ENCODE measurements around the gene ZNF41. TPM values are rescaled to one million over a fixed set of nuclear protein-coding genes. Genes with fewer than 3 reads are reported as not detected.
A peak's percentile ranks its signal among the peaks of the same experiment; 100 is the strongest.
"Not testable (repeated sequence)": the region's sequence is repeated elsewhere in the genome, so short reads cannot be mapped to it uniquely, and the experiment has no call there.

The ZNF41 gene
- total RNA-seq, 1 experiment from 2014 or later: 15.3 TPM

DNA sequence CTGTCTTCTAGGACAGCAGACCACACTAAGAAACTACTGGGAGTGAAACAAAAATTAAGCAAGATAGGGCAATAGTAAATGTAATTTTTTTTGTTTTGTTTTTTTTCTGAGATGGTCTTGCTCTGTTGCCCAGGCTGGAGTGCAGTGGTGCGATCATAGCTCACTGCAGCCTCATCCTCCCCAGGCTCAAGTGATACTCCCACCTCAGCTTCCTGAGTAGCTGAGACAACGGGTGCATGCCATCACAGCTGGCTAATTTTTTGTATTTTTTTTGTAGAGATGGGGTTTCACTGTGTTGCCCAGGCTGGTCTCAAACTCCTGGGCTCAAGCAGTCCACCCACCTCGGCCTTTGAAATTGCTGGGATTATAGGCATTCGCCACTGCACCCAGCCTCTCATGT is 9.1 kb upstream of the ZNF41 start:
- DNase-seq (ENCODE audit: low read depth): not testable (repeated sequence)

DNA sequence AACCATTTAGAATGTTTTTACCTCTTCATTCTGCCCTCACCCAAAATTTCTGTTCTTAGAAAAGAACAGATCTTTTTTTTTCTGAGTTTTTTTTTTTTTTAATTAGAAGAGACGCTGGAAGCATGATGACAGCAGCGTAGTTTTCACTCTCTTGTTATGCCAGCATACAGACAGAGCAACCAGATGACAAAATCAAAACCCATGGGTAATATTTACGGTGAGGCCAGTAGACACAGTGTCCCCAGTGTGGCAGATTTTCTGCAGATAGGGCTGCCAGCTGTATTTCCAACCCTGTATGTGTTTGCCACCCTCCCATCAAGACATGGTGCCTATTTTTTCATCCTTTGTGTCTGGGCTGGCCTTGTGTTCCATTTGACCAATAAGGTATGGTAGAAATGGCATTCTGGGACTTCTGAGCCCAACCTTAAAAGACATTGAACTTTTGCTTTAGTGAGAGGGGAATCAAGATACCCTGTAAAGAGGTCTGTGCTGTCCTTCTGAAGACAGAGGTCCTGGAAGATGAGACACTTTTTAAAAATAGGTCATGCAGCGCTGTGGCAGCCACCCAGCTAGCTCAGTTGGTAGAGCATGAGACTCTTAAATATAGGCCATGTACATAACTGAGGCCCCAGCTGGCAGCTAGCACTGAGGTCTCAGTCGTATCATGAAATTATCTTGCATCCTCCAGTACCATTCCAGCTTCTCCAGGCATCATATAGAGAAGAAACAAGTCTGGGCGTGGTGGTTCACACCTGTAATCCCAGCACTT is 6.7 kb upstream of the ZNF41 start:
- DNase-seq (ENCODE audit: low read depth): no peak

DNA sequence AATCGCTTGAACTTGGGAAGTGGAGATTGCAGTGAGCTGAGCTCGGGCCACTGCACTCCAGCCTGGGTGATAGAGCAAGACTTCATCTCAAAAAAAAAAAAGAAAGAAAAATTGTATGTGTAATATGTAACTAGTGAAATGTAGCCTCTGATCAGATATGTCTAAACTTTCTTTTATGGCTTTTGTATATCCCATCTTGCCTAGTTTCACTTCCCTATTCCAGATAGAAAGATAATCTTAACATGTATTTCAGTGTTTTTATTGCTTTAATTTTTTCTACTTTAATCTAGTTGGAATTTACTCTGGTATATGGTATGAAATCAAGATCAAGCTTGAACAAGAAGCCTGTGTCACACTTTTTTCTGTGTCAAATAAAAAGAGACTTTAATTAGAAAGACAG is 1.9 kb upstream of the ZNF41 start:
- DNase-seq (ENCODE audit: low read depth): no peak

DNA sequence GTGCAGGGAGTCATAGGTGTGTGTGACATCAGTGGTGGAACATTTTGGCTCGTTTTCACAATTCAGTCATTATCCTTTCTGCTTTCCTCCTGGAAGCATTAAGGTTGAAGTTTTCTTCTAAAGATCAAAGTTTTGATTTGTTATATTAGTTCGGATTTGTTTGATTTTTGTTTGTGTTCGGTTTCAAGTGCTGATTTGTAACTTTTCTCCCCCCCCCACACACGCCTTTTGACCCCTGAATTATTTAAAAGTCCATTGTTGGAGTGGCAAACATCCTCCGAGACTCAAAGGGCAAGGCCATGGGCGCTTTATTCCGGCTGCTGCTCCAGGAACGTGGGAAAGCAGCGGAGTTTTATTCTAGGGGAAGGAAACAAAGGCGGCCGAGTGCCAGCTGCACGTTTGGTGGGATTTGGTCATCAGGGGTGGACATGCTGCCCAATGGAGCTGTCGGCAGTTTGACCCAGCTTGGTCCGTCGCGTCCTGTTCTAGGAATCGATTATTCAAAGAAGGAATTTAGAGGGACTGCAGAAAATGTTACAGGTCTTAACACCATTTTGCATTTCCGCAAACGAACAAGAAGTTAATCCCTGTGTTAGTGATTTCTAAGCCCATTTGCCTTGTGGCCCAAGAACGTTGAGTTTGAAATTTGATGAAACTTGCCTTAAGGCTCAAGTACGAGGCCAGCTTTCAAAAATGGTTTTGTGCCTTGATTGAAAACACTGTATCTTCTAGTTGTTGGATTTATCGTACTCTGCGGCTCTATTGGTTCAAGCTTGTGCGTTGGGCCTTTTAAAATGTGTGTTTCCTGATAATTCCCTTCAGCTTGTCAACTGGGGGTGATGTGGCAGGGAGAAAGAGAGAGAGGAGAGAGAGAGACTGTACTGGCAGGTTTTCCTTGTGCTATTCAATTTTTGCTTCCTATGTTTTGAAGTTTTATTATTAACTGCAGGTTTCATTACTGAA is 565 bp upstream of the ZNF41 start:
- DNase-seq (ENCODE audit: low read depth): peak; percentile 57

DNA sequence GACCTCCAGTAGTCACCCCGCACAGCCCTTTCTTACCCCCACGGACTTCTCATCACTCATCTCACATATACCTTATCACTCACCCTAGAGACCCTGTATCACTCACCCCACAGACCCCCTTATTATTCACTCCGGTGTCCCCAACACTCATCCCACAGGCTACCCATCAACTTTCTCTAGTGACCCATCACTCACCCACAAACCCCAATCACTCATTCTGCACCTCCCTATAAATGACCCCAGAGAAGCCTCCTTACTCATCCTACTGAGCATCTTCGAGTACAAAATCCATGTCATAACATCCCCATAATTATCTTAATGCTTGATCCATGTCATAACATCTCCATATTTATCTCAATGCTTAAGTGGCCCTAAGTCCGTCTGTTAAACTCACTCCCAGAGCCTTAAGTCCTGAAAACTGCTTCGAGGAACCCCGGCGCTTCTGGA is 934 bp downstream of the ZNF41 start:
- DNase-seq (ENCODE audit: low read depth): no peak

DNA sequence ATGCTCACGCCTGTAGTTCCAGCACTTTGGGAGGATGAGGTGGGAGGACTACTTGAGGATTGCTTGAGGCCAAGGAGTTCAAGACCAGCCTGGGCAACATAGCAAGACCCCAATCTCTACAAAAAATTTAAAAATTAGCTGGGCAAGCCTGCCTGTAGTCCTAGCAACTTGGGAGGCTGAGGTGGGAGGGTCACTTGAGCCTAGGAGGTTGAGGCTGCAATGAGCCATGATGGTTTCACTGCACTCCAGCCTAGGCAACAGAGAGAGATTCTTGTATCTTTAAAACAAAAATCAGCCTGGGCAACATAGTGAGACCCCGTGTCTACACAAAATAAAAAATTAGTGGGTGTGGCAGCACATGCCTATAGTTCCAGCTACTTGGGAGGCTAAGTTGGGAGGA is 1.9 kb downstream of the ZNF41 start:
- DNase-seq (ENCODE audit: low read depth): no peak

DNA sequence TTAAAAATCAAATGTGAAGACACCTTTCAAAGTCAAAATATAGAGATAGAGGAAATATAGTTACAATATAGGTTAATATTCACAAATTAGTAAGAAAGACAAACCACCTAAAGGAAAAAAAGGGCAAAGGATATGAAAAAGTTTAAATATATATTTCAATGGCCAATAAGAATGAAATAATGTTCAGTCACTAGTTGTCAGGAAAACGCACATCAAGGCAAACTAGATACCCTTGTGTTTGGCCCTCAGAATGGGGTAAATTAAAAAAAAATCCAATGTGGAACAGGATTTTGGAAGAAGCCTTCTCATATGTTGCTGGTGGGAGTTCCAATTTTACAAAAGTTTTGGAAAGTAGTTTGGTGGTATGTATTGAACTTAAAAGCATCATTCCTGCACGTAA is 2.4 kb downstream of the ZNF41 start:
- no peak for DNase-seq (ENCODE audit: low read depth)

DNA sequence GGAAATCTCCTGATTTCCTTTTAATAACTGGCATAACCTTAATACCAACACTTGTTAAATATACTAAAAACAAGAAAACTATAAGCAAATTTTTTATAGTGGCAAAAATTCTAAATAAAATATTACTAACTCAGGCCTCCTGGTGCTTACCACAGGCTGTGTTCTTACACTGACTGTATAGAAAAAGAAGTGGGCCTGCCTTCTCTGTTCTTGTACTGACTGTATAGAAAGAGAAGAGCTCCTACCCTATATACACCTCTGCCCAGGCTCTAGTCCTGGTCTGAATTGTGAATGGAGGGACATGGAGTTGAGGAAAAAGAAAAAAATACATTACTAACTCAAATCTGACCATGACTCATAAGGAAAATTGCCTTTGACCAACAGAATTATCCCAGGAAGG is 7.5 kb downstream of the ZNF41 start:
- no peak for DNase-seq (ENCODE audit: low read depth)

DNA sequence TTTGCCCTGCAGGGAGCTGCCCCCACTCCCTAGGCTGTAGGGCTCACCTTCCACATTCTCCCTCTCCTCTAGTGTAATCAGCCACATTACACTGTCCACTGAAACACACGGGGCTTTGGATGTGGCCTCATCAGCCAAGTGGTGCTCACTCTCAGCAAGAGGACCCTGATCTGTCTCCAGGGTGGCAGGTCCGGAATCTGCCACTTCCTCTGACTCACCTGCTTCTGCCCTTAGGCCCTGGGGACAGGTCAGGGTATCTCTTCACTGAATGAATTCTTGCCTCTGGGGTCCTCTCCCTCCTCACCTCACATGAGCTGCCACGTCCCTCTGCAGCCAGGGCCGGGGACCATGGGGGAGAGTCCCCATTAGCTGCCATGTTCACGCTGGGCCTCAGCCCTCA is 15.9 kb downstream of the ZNF41 start:
- no peak for DNase-seq (ENCODE audit: low read depth)

DNA sequence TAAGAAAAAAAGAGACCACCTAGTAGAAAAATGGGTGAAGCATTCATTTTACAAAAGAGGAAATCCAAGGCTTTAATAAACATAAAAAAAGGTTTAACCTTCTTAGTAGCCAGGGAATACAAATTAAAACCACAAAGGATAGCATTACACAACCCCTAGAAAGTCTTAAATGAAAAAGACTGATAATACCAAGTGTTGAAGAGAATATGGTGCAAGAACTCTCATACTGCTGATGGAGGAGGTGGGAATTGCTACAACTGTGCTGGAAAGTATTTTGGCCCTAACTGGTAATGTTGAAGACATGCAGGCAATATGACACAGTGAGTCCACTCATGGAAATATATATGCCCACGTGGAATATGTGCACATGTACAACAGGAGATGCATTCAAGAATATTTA is 22.5 kb downstream of the ZNF41 start:
- no peak for DNase-seq (ENCODE audit: low read depth)

DNA sequence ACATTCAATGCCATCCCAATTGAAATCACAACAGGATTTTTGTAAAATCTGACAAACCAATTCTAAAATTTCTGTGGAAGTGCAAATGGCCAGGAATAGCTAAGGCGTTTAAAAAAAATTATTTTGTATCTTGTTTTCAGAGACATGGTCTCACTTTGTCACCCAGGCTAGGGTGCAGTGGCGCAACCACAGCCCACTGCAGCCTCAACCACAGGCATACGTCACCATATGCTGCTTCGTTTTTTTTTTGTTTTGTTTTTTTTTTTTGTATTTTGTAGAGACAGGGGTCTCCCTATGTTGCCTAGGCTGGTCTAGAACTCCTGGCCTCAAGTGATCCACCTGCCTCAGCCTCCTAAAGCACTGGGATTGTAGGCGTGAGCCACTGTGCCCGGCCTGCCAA is 24.5 kb downstream of the ZNF41 start:
- DNase-seq (ENCODE audit: low read depth): no peak

DNA sequence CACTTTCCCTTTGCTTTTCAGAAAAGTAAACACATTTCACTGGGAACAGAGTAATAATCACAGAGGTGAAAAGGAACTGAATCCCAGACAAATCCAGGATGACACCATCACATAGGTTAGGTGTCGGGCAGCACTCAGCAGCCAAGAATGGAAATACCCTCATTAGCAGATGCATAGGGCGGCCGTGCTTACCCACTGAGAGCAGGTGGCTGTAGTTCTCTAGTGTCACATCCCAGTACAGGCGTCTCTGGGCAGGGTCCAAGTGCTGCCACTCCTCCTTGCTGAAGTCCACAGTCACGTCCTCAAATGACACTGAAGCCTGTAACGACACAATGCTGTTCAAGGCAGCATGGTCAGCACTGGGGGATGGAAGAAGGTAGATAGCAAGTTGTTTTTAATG is 26.9 kb downstream of the ZNF41 start:
- DNase-seq (ENCODE audit: low read depth): no peak

DNA sequence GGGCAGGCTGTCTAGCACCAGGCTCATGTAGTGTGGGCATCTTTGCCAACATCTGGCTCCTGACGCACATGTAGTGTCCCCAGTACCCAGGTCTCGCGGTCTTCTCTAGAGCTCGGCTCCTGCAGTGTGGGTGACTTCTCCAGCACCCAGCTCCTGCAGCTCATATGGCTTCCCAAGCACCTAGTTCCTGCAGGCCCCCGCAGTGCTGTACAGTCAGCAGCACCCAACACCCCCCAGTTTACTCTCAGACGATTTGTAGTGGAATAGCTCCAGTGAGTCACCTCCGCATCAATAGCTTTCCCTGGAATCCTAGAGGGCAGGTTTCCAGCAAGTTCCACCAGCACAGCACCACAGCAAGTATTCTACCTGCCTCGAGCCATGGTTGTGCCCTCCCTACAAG is 30.9 kb downstream of the ZNF41 start:
- no peak for DNase-seq (ENCODE audit: low read depth)

DNA sequence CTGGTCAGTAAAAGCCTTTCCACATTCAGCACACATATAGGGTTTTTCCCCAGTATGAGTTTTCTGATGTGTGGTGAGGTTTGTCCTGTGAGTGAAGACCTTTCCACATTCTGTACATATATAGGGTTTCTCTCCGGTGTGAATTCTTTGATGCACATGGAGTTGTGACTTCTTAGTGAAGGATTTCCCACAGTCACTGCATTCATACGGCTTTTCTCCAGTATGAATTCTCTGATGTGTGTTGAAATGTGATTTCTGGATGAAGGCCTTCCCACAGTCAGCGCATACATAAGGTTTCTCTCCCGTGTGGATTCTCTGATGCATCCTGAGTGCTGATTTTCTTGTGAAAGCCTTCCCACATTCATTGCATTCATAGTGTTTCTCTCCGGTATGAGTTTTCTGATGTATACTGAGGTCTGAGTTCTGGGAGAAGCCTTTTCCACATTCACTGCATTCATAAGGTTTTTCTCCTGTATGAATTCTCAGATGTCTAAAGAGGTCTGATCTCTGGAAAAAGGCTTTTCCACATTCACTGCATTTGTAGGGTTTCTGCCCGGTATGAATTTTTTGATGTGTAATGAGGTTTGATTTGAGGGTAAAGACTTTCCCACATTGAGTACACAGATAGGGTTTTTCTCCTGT is 34.7 kb downstream of the ZNF41 start:
- DNase-seq (ENCODE audit: low read depth): no peak

DNA sequence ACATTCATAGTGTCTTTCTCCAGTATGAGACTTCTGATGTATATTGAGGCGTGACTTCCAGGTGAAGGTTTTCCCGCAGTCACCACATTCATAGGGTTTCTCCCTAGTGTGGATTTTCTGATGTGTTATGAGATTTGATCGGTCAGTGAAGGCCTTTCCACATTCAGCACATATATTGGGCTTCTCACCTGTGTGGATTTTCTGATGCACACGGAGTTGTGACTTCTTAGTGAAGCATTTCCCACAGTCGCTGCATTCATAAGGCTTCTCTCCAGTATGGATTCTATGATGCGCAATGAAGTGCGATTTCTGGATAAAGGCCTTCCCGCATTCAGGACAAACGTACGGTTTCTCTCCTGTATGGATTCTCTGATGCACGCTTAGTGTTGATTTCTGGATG is 35.4 kb downstream of the ZNF41 start:
- DNase-seq (ENCODE audit: low read depth): no peak

DNA sequence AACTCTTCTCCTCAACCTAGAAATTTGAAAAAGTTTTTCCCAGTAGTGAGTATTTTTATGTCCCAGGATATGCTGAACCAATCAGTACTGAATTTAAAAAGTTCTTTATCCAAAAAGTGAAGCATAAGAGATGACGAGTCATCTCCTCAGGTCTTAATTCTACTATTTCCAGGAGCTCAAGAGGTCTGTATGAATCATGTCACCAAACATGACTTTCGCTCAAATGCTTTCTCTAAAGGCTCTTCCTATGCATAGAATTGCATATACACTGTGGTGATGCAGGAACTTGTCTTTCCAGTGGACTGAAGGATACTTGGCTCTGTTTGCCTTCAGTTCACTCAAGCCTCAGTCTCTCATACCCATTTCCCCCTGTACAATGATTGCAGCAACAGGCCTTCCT is 36.1 kb downstream of the ZNF41 start:
- no peak for DNase-seq (ENCODE audit: low read depth)

DNA sequence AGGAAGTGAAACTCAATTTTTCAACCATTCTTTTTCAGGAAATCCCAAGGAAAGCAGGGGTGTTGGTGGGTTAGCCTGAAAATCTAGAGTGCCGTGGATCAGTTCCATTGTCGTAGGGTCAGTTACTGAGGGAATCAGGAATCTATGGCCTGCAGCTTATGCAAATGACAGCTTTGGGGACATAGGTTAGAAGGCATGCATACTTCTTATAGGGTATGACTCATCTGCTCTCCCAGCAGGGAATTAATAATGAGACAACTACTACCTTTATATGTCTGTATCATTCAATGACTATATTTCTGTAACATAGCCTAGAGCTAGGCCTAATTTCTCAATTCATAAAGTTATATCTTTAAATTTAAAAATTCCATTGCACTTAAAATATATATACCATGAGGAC is 36.6 kb downstream of the ZNF41 start:
- no peak for DNase-seq (ENCODE audit: low read depth)

DNA sequence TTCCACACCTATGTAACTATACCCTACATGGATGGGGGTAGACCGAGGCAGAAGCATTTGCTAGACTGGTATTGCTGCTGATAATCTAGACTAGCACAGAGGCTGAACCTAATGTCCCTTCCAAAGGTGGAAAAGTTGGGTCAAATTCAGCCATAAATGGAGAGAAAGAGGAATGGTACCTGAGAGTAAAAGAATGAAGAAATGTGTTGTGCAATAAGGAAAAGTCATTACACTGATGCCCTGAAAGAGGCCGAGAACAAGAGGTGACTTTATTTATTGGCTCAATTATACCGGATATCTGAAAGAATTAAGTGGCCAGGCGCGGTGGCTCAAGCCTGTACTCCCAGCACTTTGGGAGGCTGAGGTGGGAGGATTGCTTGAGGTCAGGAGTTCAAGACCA is 52.1 kb downstream of the ZNF41 start:
- no peak for DNase-seq (ENCODE audit: low read depth)

DNA sequence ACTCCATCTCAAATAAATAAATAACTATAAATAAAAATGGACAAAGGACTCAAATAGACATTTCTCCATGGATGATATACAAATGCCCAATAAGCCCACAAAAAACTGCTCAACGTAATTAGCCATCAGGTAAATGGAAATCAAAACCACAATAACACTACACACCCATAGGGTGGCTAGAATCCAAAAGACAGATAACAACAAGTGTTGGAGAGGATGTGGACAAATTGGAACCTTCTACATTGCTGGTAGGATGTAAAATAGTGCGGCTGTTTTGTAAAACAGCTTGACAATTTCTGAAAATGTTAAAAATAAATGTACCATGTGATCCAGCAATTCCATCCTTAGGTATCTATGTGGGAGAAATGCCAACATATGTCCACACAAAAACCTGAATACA is 60.6 kb downstream of the ZNF41 start:
- DNase-seq (ENCODE audit: low read depth): no peak

DNA sequence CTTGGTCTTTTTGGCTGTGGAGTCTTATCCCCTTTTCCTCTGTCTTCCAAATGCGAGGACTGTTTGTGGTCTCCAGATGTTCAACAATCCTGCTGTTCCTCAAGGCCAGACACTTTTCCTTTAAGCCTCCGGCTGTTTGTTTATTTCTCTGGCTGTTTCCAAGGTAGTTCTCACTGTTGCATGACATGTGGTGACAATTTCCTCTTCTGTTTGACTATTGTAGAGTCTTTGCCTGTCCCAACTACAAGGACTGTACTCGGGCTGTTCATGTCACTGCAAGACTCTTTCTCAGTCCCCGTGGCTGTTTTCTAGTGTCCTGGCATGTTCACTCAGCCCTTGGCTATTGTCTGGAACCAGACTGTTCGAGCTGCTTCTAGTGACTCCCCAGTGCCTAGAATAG is 62.1 kb downstream of the ZNF41 start:
- no peak for DNase-seq (ENCODE audit: low read depth)

DNA sequence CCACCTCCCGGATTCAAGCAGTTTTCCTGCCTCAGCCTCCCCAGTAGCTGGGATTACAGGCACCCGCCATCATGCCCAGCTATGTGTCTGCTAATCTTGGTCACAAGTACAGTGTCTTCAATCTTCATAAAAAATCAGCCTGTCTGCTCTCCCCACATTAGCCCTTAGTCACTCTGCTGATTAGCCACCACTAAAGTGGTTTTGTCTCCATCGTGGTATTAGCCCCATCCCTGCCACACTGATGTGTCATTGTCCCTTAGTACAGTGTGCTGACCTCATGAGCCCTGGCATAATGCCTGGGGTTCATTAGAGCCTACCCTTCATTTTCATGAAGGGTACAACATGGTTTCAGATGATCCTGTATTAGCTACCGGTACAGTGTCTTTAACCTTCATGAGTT is 62.8 kb downstream of the ZNF41 start:
- DNase-seq (ENCODE audit: low read depth): peak; percentile 25

DNA sequence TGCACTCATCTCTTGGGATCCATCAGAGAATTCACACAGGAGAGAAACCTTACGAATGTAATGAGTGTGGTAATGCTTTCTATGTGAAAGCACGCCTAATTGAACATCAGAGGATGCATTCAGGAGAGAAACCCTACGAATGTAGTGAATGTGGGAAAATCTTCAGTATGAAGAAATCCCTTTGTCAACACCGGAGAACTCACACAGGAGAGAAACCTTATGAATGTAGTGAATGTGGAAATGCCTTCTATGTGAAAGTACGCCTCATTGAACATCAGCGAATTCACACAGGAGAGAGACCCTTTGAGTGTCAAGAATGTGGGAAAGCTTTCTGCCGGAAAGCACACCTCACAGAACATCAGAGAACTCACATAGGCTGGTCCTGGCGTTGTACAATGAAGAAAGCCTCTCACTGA is 69.8 kb downstream of the ZNF41 start:
- DNase-seq (ENCODE audit: low read depth): no peak
